HepG2 (cell line): ENCODE data around the gene LDLRAP1. TPM values are rescaled to one million over a fixed set of nuclear protein-coding genes. Genes with fewer than 3 reads are reported as not detected.

Source experiments
- MLXIP ChIP-seq: sonication (generic); formaldehyde crosslinking; IDR thresholded peaks from 2 replicates; pipeline ENCODE4 v1.9.0; 2021; ENCODE audit warnings: missing genetic modification reagents, borderline replicate concordance
- PHB2 ChIP-seq: fragments of 450-650 bp; IDR thresholded peaks from 2 replicates; pipeline ENCODE4 v1.6.1; 2018; ENCODE audit not compliant: partially characterized antibody
- POGZ ChIP-seq: sonication (generic); formaldehyde crosslinking; IDR thresholded peaks from 2 replicates; pipeline ENCODE4 v1.4.0; 2020; ENCODE audit warnings: mild to moderate bottlenecking, missing genetic modification reagents
- TBP ChIP-seq: sonication (generic); formaldehyde crosslinking; IDR thresholded peaks from 2 replicates; pipeline ENCODE4 v1.5.0; 2020; ENCODE audit warnings: missing genetic modification reagents
- THAP9 ChIP-seq: sonication (generic); formaldehyde crosslinking; IDR thresholded peaks from 2 replicates; pipeline ENCODE4; 2020; ENCODE audit warnings: missing genetic modification reagents, mild to moderate bottlenecking, borderline replicate concordance
- ZBED4 ChIP-seq: sonication (generic); formaldehyde crosslinking; IDR thresholded peaks from 2 replicates; pipeline ENCODE4 v1.4.0; 2020; ENCODE audit warnings: missing genetic modification reagents, borderline replicate concordance
- ZBTB4 ChIP-seq: sonication (generic); formaldehyde crosslinking; IDR thresholded peaks from 2 replicates; pipeline ENCODE4 v1.4.0; 2020; ENCODE audit warnings: missing genetic modification reagents, mild to moderate bottlenecking, borderline replicate concordance
- ZFP37 ChIP-seq: sonication (generic); formaldehyde crosslinking; IDR thresholded peaks from 2 replicates; pipeline ENCODE4 v1.4.0; 2020; ENCODE audit warnings: missing genetic modification reagents, borderline replicate concordance
- ZNF232 ChIP-seq: sonication (generic); formaldehyde crosslinking; IDR thresholded peaks from 2 replicates; pipeline ENCODE4 v1.4.0; 2020; ENCODE audit warnings: missing genetic modification reagents, borderline replicate concordance
- ZNF3 ChIP-seq: IDR thresholded peaks from 2 replicates; pipeline ENCODE4 v1.7.0; 2017; ENCODE audit warnings: inconsistent platforms
- ZNF570 ChIP-seq: sonication (generic); formaldehyde crosslinking; IDR thresholded peaks from 2 replicates; pipeline ENCODE4 v1.4.0; 2020; ENCODE audit warnings: mild to moderate bottlenecking, missing genetic modification reagents, borderline replicate concordance
- ZNF629 ChIP-seq: sonication (generic); formaldehyde crosslinking; conservative IDR thresholded peaks from 2 replicates; pipeline ENCODE4 v1.5.0; 2020; ENCODE audit warnings: missing genetic modification reagents
- polyA plus RNA-seq, 8 experiments: library from polyadenylated mRNA; depleted of rRNA in 3 of 8; stranded (reverse) in 7 of 8; unstranded in 1 of 8; fragments of >200 nt; fragmentation: Illumina TruSeq in 4 of 8; extraction: Trizol in 4 of 8; gene quantifications; 2 replicates each; pipeline versions ENCODE4 v1.2.1 to v1.2.3, GENCODE V29; 2011 to 2016; ENCODE audit warnings: low read depth in 4 of 8, missing spikeins in 1 of 8, mixed read lengths in 1 of 8; ENCODE audit not compliant: insufficient read depth in 1 of 8
- total RNA-seq, 5 experiments: library from RNA; depleted of rRNA; stranded (reverse); fragments of >200 nt; fragmentation: Illumina TruSeq; extraction: Trizol; gene quantifications; 2 replicates each; pipeline ENCODE4 v1.2.3, GENCODE V29; 2016; ENCODE audit warnings: low read depth in 1 of 5
- TF ChIP-seq, protein P1 (sequence below): sonication (generic); formaldehyde crosslinking; conservative IDR thresholded peaks from 2 replicates; pipeline ENCODE4 v1.4.0; 2020; ENCODE audit warnings: missing genetic modification reagents

LDLRAP1 gene
- total and polyA plus RNA-seq, 2 of the 13 experiments (the other 11 are each of a cell fraction or from before 2014, with no cell fraction given) = 7.2 to 12.1 TPM

GRCh38 chr1:25543425-25544242, at the start of gene LDLRAP1 (continued):
- no peak for TF ChIP-seq ZBTB4
- TF ChIP-seq ZNF570 = no peak
- TF ChIP-seq ZNF629 = no peak
- TF ChIP-seq POGZ (CRISPR knock-in tag) = no peak
- no peak for TF ChIP-seq ZFP37 (CRISPR knock-in tag)
- no peak for TF ChIP-seq ZNF232
- no peak for TF ChIP-seq PHB2
- TF ChIP-seq MLXIP (CRISPR knock-in tag) = no peak
- no peak for TF ChIP-seq ZBED4 (CRISPR knock-in tag)
- no peak for TF ChIP-seq ZNF3 (CRISPR knock-in tag)
- TF ChIP-seq THAP9 (CRISPR knock-in tag) = no peak; the same call in 1 of the 2 replicates
- no peak for TF ChIP-seq TBP (CRISPR knock-in tag)
- TF ChIP-seq, protein P1, sequence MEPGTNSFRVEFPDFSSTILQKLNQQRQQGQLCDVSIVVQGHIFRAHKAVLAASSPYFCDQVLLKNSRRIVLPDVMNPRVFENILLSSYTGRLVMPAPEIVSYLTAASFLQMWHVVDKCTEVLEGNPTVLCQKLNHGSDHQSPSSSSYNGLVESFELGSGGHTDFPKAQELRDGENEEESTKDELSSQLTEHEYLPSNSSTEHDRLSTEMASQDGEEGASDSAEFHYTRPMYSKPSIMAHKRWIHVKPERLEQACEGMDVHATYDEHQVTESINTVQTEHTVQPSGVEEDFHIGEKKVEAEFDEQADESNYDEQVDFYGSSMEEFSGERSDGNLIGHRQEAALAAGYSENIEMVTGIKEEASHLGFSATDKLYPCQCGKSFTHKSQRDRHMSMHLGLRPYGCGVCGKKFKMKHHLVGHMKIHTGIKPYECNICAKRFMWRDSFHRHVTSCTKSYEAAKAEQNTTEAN = no peak
